T47D (cell line): ENCODE measurements around the gene TMEM203.
A peak's percentile ranks its signal among the peaks of the same experiment; 100 is the strongest.

ENCODE experiments used
- DNase-seq, 2 experiments: peaks; one replicate each; pipeline versions ENCODE4 v3.0.0 to v3.0.0-alpha.2; 2011 to 2012; ENCODE audit warnings: low read depth in 1 of 2, low spot score in 1 of 2
- JUND ChIP-seq: IDR thresholded peaks from 2 replicates; pipeline ENCODE4 v1.6.1; 2012; ENCODE audit warnings: low read depth
- in situ Hi-C: cut with HindIII; loops from 2 replicates; pipeline ENCODE4 v1.10.0; 2016; ENCODE audit warnings: low sequenced_read_pairs, low pct_unique_long_range_greater_than_20kb

Gene TMEM203, protein sequence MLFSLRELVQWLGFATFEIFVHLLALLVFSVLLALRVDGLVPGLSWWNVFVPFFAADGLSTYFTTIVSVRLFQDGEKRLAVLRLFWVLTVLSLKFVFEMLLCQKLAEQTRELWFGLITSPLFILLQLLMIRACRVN

DNA sequence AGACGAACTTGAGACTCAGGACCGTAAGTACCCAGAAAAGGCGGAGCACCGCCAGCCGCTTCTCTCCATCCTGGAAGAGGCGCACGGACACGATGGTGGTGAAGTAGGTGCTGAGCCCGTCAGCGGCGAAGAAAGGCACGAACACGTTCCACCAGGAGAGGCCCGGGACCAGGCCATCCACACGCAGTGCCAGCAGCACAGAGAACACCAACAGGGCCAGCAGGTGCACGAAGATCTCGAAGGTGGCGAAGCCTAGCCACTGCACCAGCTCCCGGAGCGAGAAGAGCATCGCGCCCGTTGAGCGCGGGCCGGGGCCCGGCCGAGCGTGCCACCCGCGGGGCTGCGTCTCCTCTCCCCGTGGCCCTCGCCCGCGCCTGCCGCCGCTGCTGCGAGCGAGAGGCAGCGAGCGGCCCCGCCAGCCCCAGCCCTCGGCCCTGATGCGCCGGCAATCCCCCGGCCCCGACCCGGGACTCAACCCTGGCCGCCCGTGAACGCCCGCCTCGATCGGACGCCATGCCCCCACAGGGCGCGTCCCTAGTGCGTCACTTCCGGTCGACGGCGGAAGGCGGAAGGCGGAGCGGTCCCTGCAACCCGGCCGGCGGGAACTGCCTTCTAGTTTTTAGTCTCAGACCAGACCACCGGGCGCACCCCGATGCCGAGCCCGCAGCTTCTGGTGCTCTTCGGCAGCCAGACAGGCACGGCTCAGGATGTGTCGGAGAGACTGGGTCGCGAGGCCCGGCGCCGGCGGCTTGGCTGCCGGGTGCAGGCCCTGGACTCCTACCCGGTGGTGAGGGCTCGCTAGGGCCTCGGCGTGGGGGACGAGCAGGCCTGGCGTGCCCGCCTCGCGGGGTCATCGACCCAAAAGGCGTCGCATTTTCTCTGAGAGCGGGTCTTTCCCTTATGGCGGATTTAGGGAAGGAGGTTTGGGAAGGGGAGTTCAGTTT is at the start of gene TMEM203, which contains the start of gene NDOR1:
TSS of gene TMEM203 (minus strand) at position 523 of the 944 bp plus-strand sequence. CDS start at position 289, 234 bp downstream.
TSS of gene NDOR1 (plus strand) at position 575 of the 944 bp plus-strand sequence. CDS start at position 653, 78 bp downstream.
- DNase-seq: peak; percentile 90 to 97
- no peak for TF ChIP-seq JUND
- in situ Hi-C loops: no loop called here

DNA sequence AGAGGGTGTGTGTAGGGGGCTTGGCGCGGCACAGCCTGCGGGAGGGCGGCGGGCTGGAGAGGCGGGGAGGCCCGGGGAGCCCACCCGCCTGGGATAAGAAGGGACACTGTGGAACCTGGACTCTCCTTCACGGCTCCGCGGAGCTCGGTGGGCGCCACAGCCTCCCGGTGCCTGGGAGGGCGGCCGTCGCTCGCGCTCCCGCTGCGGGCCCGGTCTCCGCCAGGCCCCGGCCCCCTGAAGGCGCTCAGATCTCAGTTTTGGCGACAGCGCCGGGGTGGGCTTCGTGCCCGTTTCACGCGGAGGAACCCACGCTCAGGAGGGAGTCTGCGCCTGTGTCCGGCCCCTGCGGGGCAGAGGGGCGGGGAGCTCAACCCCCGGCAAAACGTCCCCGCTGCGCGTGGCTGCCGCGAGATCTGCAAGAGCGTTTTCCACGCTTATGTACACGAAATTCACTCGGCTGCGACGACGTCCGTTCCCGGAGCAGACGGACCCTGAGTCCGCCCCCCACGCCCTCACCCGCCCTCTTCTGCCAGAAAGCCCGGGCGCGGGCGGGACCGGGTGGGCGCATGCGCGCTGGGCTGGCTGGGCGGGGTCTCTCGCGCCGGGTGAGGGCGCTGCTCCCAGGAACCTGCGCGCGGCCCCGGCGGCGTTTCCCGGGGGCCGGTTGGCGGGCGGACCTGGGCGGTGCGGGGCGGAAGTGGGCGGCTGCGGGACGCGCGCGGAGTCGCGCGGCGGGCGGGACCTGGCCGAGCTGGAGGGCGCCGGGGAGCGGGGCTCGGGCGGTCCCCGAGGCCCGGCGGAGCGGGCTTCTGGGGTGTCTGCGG is 49.4 kb upstream of the TMEM203 start, which contains the start of gene NELFB:
TSS of gene NELFB (plus strand) at position 704 of the 824 bp plus-strand sequence.
- no peak for TF ChIP-seq JUND
- in situ Hi-C loops: no loop called here
- peak; percentile 96 to 100 for DNase-seq

DNA sequence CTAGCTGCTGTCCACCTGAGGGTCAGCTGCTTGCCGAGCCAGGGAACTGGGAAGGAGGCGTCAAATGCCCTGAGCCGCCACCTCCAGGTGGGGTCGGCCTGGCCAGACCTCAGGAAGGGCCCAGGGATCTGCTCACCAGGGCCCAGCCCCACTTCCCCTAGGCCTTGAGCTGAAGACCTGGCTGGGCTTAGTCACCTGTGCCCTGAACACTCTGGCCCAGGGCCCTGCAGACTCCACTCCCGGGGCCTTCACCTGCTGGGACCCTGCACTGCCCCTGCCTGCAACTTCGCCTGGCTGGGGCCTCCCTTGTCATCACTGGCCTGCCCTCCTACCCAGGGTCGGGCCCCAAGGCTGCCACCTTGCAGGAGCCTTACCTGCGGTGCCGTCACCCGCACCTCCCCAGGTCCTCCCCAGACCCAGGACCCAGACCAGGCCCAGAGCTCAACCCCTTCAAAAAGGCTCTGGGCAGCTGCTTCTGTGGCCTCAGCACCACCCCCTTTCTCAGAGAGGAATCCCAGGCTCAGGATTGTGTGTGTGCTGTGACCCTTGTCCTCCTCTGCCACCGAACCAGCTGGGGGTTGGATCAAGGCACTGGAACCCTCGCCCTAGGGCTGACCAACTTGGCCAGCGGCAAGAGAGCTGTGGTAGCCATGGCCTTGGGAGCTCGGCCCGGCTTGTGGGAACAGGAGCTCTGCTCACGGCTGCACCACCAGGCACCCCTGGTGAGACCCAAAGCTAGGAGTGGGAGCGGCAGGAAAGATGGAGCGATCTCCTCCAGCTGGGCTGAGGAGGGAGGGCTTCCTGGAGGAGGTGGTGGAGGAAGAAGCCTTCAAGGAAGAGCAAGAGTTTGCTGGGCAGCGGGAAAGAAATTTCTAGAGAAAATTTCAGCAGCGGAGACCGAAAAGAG is 48.5 kb upstream of the TMEM203 start:
- no peak for TF ChIP-seq JUND

DNA sequence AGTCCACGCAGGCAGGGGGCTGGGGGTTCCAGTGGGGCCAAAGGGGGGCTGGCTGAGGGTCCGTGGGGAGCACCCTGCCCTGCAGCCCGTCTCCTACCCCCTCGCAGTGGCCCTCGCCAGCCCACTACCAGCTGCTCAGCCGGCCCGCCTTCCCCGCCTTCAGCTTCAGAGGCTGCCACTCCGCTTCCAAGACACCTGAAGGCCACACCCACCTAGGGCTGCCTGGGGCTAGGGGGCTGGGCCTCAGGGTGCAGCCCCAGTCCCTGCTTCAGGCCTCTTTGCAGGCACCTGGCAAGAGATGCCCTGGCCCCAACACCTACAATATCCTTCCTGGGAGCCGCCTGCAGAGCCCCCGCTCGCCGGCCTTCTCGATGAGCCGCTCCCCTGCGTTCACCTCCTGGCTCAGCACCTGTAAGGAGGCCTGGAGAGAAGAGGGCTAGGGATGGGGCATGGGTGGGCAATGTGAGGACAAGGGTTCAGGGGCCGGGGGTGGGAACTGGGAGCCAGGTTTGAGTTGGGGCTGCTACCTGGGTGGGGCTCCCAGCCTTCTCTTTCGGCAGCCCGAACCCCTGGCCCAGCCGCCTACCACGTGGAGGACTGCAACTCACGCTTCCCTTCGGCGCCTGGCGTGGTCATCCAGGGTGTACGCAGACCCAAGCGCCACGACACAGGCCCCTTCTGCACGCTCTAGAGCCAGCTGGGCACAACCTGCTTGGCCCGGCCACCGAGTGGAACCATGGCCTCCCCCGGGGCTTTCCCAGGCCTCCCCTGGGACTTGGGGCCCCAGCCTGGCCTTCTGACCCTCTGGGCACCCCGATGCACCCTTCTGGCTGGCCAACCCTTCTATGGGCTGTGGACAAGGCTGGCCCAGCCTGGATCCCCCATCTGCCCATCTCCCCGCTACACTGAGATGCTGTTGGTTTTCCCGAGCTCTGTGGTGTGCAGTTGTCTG is 47.4 kb upstream of the TMEM203 start:
- TF ChIP-seq JUND: no peak
- no peak for DNase-seq
- in situ Hi-C loops: no loop called here

More for the DNA sequence above, 48.5 kb upstream of the TMEM203 start:
- in situ Hi-C loops: no loop called here
- no peak for DNase-seq

DNA sequence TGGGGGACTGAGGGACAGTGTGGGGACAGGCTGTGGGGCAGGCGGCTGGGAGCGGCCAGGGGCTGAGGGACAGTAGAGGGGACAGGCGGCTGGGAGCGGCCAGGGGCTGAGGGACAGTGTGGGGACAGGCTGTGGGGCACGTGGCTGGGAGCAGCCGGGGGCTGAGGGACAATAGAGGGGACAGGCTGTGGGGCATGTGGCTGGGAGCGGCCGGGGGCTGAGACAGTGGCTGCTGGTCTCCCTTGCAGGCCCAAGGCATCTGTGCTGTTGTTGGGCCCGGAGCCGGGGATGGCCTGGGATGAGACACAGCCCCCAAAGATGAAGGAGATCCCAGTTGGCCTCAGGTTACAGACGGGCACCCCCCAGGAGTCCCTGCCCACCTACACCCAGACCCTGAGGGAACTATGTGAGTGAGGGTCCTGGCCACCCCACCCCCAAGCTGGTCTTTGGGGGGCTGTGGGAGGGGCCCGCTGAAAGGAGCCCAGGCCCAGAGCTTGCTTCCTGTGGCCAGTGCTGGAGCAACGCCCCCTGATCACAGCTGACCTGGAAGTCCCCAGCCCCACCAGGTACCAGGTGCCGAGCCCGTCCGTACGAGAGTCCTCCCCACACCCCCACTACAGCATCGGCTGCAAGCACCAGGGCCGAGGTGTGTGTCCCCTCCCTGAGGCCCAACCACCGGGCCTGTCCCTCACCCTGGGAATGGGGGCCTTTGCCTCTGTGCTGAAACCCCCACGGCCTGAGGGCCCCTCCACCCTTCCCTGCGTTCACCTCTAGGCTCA is 46.2 kb upstream of the TMEM203 start:
- in situ Hi-C loops: no loop called here
- TF ChIP-seq JUND: no peak
- DNase-seq: no peak

DNA sequence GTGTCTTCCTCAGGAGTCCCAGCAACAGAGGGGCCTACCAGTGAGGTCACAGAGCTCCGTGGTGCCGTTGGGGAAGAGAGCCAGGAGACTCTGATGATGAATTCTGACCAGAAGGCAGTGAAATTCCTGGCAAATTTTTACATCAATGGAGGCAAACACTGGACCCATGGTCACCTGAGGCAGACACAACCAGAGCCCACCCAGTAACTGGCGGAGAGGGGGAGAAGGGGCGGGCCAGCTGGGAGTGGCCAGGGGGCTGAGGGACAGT is 45.7 kb upstream of the TMEM203 start, which contains the start of gene STPG3:
TSS of gene STPG3 (plus strand) at position 93 of the 268 bp plus-strand sequence. CDS start at position 94, 1 bp downstream.
- in situ Hi-C loops: no loop called here

DNA sequence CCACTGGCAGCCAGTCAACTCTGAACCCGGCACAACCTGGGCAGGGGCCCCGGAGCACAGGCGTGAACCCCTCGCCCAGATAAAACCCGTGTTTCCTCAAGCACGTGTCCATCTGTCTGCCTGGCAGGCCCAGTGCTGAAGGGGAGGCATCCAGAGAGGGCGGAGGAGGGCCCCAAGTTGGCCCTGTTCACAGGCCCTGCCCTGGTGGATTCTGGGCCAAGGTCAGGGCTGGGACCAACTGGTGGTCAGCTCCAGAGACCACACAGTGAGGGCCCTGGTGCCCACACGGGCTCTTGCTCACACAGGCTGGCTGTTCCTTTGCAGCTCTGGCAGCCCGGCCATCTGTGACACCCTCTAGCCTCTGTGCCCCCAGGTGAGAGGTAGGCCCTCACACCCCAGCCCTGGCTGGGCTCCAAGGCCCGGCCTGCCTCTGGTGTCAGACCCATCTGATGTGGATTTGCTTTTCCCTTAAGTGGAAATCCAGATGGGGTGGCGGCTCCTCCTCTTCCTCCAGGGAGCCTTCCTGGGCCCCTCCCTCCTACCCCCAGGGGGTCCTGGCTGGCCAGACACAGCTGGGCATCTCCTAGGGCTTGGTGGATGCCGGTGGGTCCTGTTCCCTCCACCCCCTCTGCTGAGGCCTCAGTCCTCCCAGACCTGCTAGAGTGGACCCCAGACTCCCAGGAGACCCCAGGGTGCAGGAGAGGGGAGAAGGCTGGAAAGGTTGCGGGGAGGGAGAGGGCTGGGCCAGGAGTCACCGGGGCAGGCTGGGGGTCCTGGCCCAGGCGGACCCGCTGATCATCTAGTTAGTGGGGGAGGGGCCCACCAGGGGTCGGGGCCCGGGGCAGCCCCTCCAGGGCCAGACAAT is 45.1 kb upstream of the TMEM203 start:
- in situ Hi-C loops: no loop called here
- no peak for TF ChIP-seq JUND
- no peak for DNase-seq

More for the DNA sequence above, 45.7 kb upstream of the TMEM203 start, which contains the start of gene STPG3:
- no peak for TF ChIP-seq JUND
- DNase-seq: no peak

DNA sequence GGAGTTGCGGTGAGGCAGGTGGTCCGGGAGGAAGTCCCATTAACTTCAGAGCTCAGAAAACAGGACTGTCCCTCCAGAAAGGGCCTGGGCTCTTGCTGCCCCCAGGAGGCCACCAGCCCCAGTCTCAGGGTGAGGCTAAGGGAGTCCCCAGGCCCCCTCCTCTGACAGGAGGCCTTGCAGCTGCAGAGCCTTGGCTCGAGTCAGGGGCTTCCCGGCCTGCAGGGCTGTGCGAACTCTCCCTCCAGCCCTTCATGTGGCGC is 42.4 kb upstream of the TMEM203 start:
- in situ Hi-C loops: no loop called here
- DNase-seq: no peak
- no peak for TF ChIP-seq JUND

DNA sequence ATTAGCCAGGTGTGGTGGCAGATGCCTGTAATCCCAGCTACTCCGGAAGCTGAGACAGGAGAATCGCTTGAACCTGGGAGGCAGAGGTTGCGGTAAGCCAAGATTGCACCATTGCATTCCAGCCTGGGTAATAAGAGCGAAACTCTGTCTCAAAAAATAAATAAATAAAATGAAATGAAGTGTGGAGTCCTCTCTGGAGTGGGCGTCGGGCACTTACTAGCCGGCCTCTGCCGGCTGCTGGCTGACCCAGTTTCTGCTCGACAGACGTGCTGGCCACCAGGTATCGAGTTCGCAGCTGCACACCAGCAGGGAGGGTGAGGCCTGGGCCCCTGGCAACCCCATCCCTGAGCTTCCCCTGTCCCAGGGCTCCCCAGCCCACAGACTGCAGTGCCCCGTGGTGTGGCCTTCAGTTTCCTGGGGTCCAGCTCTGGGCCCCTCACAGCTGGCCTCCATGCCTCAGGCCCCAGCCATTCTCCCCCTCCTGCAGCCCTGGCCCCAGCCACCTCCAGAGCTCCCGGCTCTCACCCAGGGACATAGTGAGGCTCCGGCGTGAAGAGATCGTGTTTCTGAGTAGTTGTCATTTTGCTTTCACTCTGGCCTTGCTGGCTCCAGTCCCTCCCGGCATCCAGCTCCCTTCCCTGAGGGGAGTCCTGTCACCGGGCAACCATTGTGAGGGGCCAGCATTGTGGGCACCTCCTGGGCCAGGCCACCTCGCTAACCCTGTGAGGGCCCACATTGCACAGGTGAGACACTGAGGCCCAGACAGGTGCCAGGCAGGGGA is 41.9 kb upstream of the TMEM203 start:
- in situ Hi-C loops: no loop called here
- no peak for TF ChIP-seq JUND
- no peak for DNase-seq
